Panc1 (cell line): Measurements from ENCODE around the gene EIF4E2. TPM values are rescaled to one million over a fixed set of nuclear protein-coding genes. Genes with fewer than 3 reads are reported as not detected.

Experiments used
- ATAC-seq: fragments of 200-7000 bp; cut with Tn5 transposase; 2 replicates; pipeline ENCODE4 v1.9.1; 2020; ENCODE audit warnings: mild to moderate bottlenecking, moderate library complexity
- BruUV-seq: library from RNA; stranded (reverse); fragments of 400-500 nt; replicated peaks from 2 replicates; lab custom pipeline; 2021; lab: Mats Ljungman, UMichigan
- CTCF ChIA-PET: fragments of 300-600 bp; sonication (Branson Sonifier 250); formaldehyde crosslinking; loops from one replicate; lab custom pipeline; 2022; ENCODE audit warnings: antibody characterized with exemption; lab: Charles Lee
- POLR2A ChIA-PET: fragments of 300-600 bp; sonication (Branson Sonifier 250); formaldehyde crosslinking; loops from one replicate; lab custom pipeline; 2022; ENCODE audit warnings: antibody characterized with exemption; lab: Charles Lee
- DNase-seq: peaks from one replicate; pipeline ENCODE4 v3.0.0-alpha.2; 2010; ENCODE audit warnings: low read depth, low spot score
- H3K27ac ChIP-seq: 2 replicates; pipeline ENCODE4 v1.5.1; 2011; ENCODE audit warnings: mild to moderate bottlenecking, low read length, inconsistent platforms
- H3K27me3 ChIP-seq: fragments of 200-500 bp; sonication (Bioruptor generic); 2 replicates; pipeline ENCODE4 v1.6.0; 2014; ENCODE audit warnings: low read length, inconsistent platforms; ENCODE audit not compliant: control insufficient read depth, insufficient read depth
- H3K36me3 ChIP-seq: fragments of 200-500 bp; sonication (Bioruptor generic); 2 replicates; pipeline ENCODE4 v1.5.1; 2014; ENCODE audit warnings: inconsistent platforms, mild to moderate bottlenecking, low read length, moderate library complexity; ENCODE audit not compliant: control insufficient read depth, insufficient read depth
- H3K4me1 ChIP-seq: 2 replicates; pipeline ENCODE4 v1.5.1; 2011; ENCODE audit warnings: inconsistent platforms, mild to moderate bottlenecking, low read length, moderate library complexity; ENCODE audit not compliant: control insufficient read depth, insufficient read depth
- H3K4me3 ChIP-seq, 2 experiments: 2 replicates each; pipeline ENCODE4 v1.5.1; 2011 to 2012; ENCODE audit warnings: low read depth in 2 of 2, low read length in 2 of 2, mild to moderate bottlenecking in 2 of 2, inconsistent platforms in 1 of 2, moderate library complexity in 1 of 2
- H3K9me3 ChIP-seq: fragments of 200-500 bp; sonication (Bioruptor generic); 2 replicates; pipeline ENCODE4 v1.5.1; 2014; ENCODE audit warnings: low read depth, mild to moderate bottlenecking, inconsistent platforms, low read length, moderate library complexity; ENCODE audit not compliant: control insufficient read depth, insufficient read depth
- CTCF ChIP-seq: fragments of 450-650 bp; IDR thresholded peaks from 2 replicates; pipeline ENCODE4 v1.5.1; 2017; ENCODE audit warnings: mild to moderate bottlenecking
- POLR2AphosphoS5 ChIP-seq: IDR thresholded peaks from 2 replicates; pipeline ENCODE4 v1.6.1; 2012; ENCODE audit warnings: mild to moderate bottlenecking, low read depth, low read length, moderate library complexity
- SIN3A ChIP-seq: IDR thresholded peaks from 2 replicates; pipeline ENCODE4 v1.6.1; 2012; ENCODE audit warnings: low read depth, mild to moderate bottlenecking, low read length, moderate library complexity, borderline replicate concordance; ENCODE audit not compliant: insufficient read depth
- TCF7L2 ChIP-seq: IDR thresholded peaks from 2 replicates; pipeline ENCODE4 v1.6.1; 2011; ENCODE audit warnings: mild to moderate bottlenecking, low read depth, low read length, inconsistent platforms
- in situ Hi-C: cut with HindIII; loops from 2 replicates; pipeline ENCODE4 v1.10.0; 2016; ENCODE audit warnings: low sequenced_read_pairs, low pct_unique_long_range_greater_than_20kb
- intact Hi-C: fragments of 100-400 bp; cut with micrococcal nuclease; formaldehyde crosslinking; loops from one replicate; pipeline ENCODE4 v1.10.0; 2022; ENCODE audit not compliant: unreplicated experiment
- total RNA-seq: library from RNA; stranded (reverse); gene quantifications from one replicate; pipeline ENCODE4 v1.2.1, GENCODE V29; 2021; ENCODE audit not compliant: unreplicated experiment
- TF ChIP-seq, protein P1 (sequence below), 2 experiments: IDR thresholded peaks; 2 replicates each; pipeline ENCODE4 v1.6.1; 2011 to 2012; ENCODE audit warnings: low read depth in 2 of 2, control low read depth in 1 of 2, low read length in 1 of 2, mild to moderate bottlenecking in 1 of 2, moderate library complexity in 1 of 2; ENCODE audit not compliant: insufficient read depth in 1 of 2

The EIF4E2 gene
- total RNA-seq, 1 experiment from 2014 or later = 84.0 TPM

- CTCF ChIA-PET = no interaction called here
- in situ Hi-C loops = no loop called here
- no peaks in the 10 kb centered on the region for H3K36me3 ChIP-seq
- TF ChIP-seq CTCF (no peak), POLR2AphosphoS5 (no peak), SIN3A (no peak), TCF7L2 (no peak)
- TF ChIP-seq, protein P1, sequence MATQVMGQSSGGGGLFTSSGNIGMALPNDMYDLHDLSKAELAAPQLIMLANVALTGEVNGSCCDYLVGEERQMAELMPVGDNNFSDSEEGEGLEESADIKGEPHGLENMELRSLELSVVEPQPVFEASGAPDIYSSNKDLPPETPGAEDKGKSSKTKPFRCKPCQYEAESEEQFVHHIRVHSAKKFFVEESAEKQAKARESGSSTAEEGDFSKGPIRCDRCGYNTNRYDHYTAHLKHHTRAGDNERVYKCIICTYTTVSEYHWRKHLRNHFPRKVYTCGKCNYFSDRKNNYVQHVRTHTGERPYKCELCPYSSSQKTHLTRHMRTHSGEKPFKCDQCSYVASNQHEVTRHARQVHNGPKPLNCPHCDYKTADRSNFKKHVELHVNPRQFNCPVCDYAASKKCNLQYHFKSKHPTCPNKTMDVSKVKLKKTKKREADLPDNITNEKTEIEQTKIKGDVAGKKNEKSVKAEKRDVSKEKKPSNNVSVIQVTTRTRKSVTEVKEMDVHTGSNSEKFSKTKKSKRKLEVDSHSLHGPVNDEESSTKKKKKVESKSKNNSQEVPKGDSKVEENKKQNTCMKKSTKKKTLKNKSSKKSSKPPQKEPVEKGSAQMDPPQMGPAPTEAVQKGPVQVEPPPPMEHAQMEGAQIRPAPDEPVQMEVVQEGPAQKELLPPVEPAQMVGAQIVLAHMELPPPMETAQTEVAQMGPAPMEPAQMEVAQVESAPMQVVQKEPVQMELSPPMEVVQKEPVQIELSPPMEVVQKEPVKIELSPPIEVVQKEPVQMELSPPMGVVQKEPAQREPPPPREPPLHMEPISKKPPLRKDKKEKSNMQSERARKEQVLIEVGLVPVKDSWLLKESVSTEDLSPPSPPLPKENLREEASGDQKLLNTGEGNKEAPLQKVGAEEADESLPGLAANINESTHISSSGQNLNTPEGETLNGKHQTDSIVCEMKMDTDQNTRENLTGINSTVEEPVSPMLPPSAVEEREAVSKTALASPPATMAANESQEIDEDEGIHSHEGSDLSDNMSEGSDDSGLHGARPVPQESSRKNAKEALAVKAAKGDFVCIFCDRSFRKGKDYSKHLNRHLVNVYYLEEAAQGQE (IDR thresholded peaks at IDR 0.05; ENCODE audit: insufficient read depth in 1 of 2, low read depth in 2 of 2, low read length in 1 of 2) = no peak
- intact Hi-C loops = no loop called here
- H3K4me3 ChIP-seq = no peak overlapping the region
- DNase-seq = no peak
- no TSS peak for BruUV-seq
- POLR2A ChIA-PET = no interaction called here
- no peaks in the 10 kb centered on the region for H3K4me1 ChIP-seq
- no peak overlapping the region for H3K27ac ChIP-seq
- H3K27me3 ChIP-seq = no peaks in the 10 kb centered on the region
- ATAC-seq = no peak
- H3K9me3 ChIP-seq = no peaks in the 10 kb centered on the region
Observed at GRCh38 chr2:232513353-232513752, 37.1 kb upstream of the EIF4E2 start.

DNA sequence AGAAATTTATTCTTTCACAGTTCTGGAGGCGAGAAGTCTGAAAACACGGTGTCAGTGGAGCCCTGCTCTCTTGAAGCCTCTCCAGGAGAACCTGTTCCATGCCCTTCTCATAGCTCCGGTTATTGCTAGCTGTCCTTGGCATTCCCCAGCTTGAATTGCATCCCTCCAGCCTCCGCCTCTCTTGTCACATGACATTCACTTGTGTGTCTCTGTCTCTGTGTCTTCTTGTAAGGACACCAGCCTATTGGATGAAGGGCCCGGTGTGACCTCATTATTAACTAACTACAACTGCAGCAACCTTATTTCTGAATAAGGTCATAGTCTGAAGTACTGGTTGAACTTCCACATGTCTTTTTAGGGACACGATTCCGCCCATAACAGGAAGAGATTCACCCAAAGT lies 34.9 kb upstream of the EIF4E2 start:
- ChIA-PET CTCF (interaction anchor here (1.1 kb wide), 1 partner anchor 8 kb away, joined by 3 read pairs; no protein-coding TSS in a partner anchor), POLR2A (no interaction called here)
- H3K4me3 ChIP-seq = no peak overlapping the region
- H3K9me3 ChIP-seq = no peaks in the 10 kb centered on the region
- no peak for ATAC-seq
- no peaks in the 10 kb centered on the region for H3K27me3 ChIP-seq
- BruUV-seq = no TSS peak
- TF ChIP-seq SIN3A (no peak), TCF7L2 (no peak), POLR2AphosphoS5 (no peak), CTCF (no peak)
- TF ChIP-seq, protein P1 (IDR thresholded peaks at IDR 0.05; ENCODE audit: insufficient read depth in 1 of 2, low read depth in 2 of 2, low read length in 1 of 2) = no peak
- H3K4me1 ChIP-seq = no peaks in the 10 kb centered on the region
- H3K36me3 ChIP-seq = no peaks in the 10 kb centered on the region
- in situ Hi-C loops = no loop called here
- no peak overlapping the region for H3K27ac ChIP-seq
- intact Hi-C loops = no loop called here
- DNase-seq = no peak
